GM12875 (cell line): Measurements from ENCODE around the gene HNRNPD.
"Not testable (repeated sequence)": the region's sequence is repeated elsewhere in the genome, so short reads cannot be mapped to it uniquely, and the experiment has no call there.

Source experiments
- H3K4me3 ChIP-seq: one replicate; pipeline ENCODE4 v1.5.1; 2011; ENCODE audit warnings: low read depth, low read length, control low read depth
- CTCF ChIP-seq: IDR thresholded peaks from 2 replicates; pipeline ENCODE4 v1.5.1; 2011; ENCODE audit warnings: low read depth, mild to moderate bottlenecking, control low read depth, inconsistent platforms, low read length, moderate library complexity, borderline replicate concordance; ENCODE audit not compliant: insufficient read depth

The HNRNPD gene

GRCh38 chr4:82372517-82373485 lies 990 bp downstream of the HNRNPD start:
- TF ChIP-seq CTCF, result no peak
- peak overlapping the region; percentile 98 for H3K4me3 ChIP-seq

- no peak for TF ChIP-seq CTCF
- H3K4me3 ChIP-seq, result peak overlapping the region; percentile 98
These were observed 2.3 kb downstream of the HNRNPD start for GRCh38 chr4:82371497-82371896.

- no peak for TF ChIP-seq CTCF
- no peak overlapping the region for H3K4me3 ChIP-seq
These were observed 6.2 kb downstream of the HNRNPD start for GRCh38 chr4:82367438-82368097.

- H3K4me3 ChIP-seq, result not testable (repeated sequence)
These were observed 7.4 kb downstream of the HNRNPD start for GRCh38 chr4:82366431-82366830.

- H3K4me3 ChIP-seq, result no peak overlapping the region
- no peak for TF ChIP-seq CTCF
These were observed 9.8 kb downstream of the HNRNPD start for GRCh38 chr4:82363896-82364487.

- no peak overlapping the region for H3K4me3 ChIP-seq
- no peak for TF ChIP-seq CTCF
These were observed 11.2 kb downstream of the HNRNPD start for GRCh38 chr4:82362565-82362964.

- TF ChIP-seq CTCF, result peak; percentile 31; the same call in 1 of the 2 replicates
- H3K4me3 ChIP-seq, result no peak overlapping the region
These were observed 13.3 kb downstream of the HNRNPD start for GRCh38 chr4:82360298-82361177.
